ENCODE measurements around the gene RNU11. TPM values are rescaled to one million over a fixed set of nuclear protein-coding genes. Genes with fewer than 3 reads are reported as not detected.

Gene RNU11
- total RNA-seq, 1 experiment from 2014 or later, result not detected

DNA sequence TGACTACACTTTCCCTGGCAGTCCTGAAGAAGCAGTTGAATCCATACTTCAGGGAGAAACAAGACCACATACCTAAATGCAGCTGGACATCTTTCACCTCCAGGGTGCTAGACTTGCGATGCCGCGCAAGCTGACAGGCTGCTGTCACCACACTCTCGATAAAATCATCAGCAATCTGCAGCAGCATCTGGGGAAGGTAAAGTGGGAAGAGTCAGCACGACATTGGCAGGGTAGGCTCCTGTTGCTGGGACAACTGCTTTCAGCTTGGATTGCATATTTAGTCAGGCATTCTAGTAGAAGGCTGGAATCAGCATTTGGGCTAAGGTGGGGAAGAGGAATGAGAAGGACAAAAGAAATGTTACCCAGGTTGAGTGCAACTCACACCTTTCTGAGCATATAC is 35.2 kb upstream of the RNU11 start:
- ChIA-PET POLR2A (no interaction called here), CTCF (no interaction called here)
- H3K4me3 Mint-ChIP-seq, result no peak overlapping the region
- no peak overlapping the region for H3K27ac Mint-ChIP-seq
- no peaks in the 10 kb centered on the region for H3K27me3 Mint-ChIP-seq (ENCODE audit: low read depth)
- H3K9me3 Mint-ChIP-seq, result no peaks in the 10 kb centered on the region
- ATAC-seq, result no peak
- peaks cover 34% of the 10 kb centered on the region for H3K36me3 Mint-ChIP-seq
- H3K4me1 Mint-ChIP-seq, result no peaks in the 10 kb centered on the region
- DNase-seq (ENCODE audit: low spot score), result no peak
- TF ChIP-seq ATF2 (CRISPR knock-in tag; IDR thresholded peaks at IDR 0.05; ENCODE audit: borderline replicate concordance, low read depth), result no peak
- TF ChIP-seq, protein P1, sequence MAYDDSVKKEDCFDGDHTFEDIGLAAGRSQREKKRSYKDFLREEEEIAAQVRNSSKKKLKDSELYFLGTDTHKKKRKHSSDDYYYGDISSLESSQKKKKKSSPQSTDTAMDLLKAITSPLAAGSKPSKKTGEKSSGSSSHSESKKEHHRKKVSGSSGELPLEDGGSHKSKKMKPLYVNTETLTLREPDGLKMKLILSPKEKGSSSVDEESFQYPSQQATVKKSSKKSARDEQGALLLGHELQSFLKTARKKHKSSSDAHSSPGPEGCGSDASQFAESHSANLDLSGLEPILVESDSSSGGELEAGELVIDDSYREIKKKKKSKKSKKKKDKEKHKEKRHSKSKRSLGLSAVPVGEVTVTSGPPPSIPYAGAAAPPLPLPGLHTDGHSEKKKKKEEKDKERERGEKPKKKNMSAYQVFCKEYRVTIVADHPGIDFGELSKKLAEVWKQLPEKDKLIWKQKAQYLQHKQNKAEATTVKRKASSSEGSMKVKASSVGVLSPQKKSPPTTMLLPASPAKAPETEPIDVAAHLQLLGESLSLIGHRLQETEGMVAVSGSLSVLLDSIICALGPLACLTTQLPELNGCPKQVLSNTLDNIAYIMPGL (CRISPR knock-in tag; IDR thresholded peaks at IDR 0.05), result no peak
- TF ChIP-seq, protein P2, sequence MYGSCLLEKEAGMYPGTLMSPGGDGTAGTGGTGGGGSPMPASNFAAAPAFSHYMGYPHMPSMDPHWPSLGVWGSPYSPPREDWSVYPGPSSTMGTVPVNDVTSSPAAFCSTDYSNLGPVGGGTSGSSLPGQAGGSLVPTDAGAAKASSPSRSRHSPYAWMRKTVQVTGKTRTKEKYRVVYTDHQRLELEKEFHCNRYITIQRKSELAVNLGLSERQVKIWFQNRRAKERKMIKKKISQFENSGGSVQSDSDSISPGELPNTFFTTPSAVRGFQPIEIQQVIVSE (CRISPR knock-in tag; IDR thresholded peaks at IDR 0.05; ENCODE audit: borderline replicate concordance), result no peak
- TF ChIP-seq, protein P3, sequence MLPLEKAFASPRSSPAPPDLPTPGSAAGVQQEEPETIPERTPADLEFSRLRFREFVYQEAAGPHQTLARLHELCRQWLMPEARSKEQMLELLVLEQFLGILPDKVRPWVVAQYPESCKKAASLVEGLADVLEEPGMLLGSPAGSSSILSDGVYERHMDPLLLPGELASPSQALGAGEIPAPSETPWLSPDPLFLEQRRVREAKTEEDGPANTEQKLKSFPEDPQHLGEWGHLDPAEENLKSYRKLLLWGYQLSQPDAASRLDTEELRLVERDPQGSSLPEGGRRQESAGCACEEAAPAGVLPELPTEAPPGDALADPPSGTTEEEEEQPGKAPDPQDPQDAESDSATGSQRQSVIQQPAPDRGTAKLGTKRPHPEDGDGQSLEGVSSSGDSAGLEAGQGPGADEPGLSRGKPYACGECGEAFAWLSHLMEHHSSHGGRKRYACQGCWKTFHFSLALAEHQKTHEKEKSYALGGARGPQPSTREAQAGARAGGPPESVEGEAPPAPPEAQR (CRISPR knock-in tag; IDR thresholded peaks at IDR 0.05), result no peak
- TF ChIP-seq SP1 (CRISPR knock-in tag; conservative IDR thresholded peaks at IDR 0.05), result no peak
- no peak for TF ChIP-seq E2F1 (CRISPR knock-in tag; IDR thresholded peaks at IDR 0.05)
- TF ChIP-seq, protein P4, sequence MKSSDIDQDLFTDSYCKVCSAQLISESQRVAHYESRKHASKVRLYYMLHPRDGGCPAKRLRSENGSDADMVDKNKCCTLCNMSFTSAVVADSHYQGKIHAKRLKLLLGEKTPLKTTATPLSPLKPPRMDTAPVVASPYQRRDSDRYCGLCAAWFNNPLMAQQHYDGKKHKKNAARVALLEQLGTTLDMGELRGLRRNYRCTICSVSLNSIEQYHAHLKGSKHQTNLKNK (CRISPR knock-in tag; IDR thresholded peaks at IDR 0.05), result no peak
- no peak for TF ChIP-seq ARID4B (CRISPR knock-in tag; IDR thresholded peaks at IDR 0.05; ENCODE audit: borderline replicate concordance)
- no peak for TF ChIP-seq PRRX2 (CRISPR knock-in tag; IDR thresholded peaks at IDR 0.05)
- TF ChIP-seq ZNF671 (CRISPR knock-in tag; IDR thresholded peaks at IDR 0.05), result no peak
- no peak for TF ChIP-seq NR1H2 (CRISPR knock-in tag; IDR thresholded peaks at IDR 0.05)
- TF ChIP-seq, protein P5, sequence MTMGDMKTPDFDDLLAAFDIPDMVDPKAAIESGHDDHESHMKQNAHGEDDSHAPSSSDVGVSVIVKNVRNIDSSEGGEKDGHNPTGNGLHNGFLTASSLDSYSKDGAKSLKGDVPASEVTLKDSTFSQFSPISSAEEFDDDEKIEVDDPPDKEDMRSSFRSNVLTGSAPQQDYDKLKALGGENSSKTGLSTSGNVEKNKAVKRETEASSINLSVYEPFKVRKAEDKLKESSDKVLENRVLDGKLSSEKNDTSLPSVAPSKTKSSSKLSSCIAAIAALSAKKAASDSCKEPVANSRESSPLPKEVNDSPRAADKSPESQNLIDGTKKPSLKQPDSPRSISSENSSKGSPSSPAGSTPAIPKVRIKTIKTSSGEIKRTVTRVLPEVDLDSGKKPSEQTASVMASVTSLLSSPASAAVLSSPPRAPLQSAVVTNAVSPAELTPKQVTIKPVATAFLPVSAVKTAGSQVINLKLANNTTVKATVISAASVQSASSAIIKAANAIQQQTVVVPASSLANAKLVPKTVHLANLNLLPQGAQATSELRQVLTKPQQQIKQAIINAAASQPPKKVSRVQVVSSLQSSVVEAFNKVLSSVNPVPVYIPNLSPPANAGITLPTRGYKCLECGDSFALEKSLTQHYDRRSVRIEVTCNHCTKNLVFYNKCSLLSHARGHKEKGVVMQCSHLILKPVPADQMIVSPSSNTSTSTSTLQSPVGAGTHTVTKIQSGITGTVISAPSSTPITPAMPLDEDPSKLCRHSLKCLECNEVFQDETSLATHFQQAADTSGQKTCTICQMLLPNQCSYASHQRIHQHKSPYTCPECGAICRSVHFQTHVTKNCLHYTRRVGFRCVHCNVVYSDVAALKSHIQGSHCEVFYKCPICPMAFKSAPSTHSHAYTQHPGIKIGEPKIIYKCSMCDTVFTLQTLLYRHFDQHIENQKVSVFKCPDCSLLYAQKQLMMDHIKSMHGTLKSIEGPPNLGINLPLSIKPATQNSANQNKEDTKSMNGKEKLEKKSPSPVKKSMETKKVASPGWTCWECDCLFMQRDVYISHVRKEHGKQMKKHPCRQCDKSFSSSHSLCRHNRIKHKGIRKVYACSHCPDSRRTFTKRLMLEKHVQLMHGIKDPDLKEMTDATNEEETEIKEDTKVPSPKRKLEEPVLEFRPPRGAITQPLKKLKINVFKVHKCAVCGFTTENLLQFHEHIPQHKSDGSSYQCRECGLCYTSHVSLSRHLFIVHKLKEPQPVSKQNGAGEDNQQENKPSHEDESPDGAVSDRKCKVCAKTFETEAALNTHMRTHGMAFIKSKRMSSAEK (CRISPR knock-in tag; IDR thresholded peaks at IDR 0.05; ENCODE audit: borderline replicate concordance), result no peak
- TF ChIP-seq, protein P6, sequence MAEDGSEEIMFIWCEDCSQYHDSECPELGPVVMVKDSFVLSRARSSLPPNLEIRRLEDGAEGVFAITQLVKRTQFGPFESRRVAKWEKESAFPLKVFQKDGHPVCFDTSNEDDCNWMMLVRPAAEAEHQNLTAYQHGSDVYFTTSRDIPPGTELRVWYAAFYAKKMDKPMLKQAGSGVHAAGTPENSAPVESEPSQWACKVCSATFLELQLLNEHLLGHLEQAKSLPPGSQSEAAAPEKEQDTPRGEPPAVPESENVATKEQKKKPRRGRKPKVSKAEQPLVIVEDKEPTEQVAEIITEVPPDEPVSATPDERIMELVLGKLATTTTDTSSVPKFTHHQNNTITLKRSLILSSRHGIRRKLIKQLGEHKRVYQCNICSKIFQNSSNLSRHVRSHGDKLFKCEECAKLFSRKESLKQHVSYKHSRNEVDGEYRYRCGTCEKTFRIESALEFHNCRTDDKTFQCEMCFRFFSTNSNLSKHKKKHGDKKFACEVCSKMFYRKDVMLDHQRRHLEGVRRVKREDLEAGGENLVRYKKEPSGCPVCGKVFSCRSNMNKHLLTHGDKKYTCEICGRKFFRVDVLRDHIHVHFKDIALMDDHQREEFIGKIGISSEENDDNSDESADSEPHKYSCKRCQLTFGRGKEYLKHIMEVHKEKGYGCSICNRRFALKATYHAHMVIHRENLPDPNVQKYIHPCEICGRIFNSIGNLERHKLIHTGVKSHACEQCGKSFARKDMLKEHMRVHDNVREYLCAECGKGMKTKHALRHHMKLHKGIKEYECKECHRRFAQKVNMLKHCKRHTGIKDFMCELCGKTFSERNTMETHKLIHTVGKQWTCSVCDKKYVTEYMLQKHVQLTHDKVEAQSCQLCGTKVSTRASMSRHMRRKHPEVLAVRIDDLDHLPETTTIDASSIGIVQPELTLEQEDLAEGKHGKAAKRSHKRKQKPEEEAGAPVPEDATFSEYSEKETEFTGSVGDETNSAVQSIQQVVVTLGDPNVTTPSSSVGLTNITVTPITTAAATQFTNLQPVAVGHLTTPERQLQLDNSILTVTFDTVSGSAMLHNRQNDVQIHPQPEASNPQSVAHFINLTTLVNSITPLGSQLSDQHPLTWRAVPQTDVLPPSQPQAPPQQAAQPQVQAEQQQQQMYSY (CRISPR knock-in tag; IDR thresholded peaks at IDR 0.05), result no peak
- TF ChIP-seq JUN (CRISPR knock-in tag; IDR thresholded peaks at IDR 0.05), result no peak
- TF ChIP-seq KAT7 (CRISPR knock-in tag; IDR thresholded peaks at IDR 0.05; ENCODE audit: borderline replicate concordance), result no peak
